Measurements from ENCODE around the gene ATP2C1. TPM values are rescaled to one million over a fixed set of nuclear protein-coding genes. Genes with fewer than 3 reads are reported as not detected.

ATP2C1 gene
- total and polyA plus RNA-seq, 2 of the 4 experiments (the other 2 are of a cell fraction): 41.4 to 50.2 TPM

DNA sequence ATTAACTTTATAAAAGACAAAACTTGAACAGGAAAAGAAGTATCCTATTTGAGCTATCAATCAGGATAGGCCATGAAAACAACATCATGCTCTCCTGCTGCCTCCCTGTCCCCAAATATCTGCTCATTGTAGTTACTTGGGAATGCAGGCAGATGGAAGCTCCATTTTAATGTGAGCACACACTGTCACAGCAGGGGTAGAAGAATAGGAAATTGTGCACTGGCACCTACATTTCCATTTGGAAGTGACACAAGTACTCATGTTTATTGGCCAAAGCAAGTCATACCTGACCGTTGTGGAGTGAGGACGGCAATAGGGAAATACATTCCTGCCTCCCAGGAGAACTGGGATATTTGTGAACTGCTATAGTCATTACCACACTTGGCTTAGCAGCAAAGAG, 80.3 kb downstream of the ATP2C1 start:
- no peak overlapping the region for H3K9ac ChIP-seq (ENCODE audit: low read depth, low read length)
- peaks cover under 1% of the 10 kb centered on the region; the same call in 1 of the 2 replicates for H3K4me1 ChIP-seq (ENCODE audit: control insufficient read depth, insufficient read depth, low read length)
- no peak overlapping the region for H2BK120ac ChIP-seq (ENCODE audit: low read depth, low read length)
- H3K36me3 ChIP-seq (ENCODE audit: control insufficient read depth, insufficient read depth, low read length): peaks cover 21% of the 10 kb centered on the region
- no peak for ATAC-seq (ENCODE audit: low read depth)
- no peak overlapping the region for H4K8ac ChIP-seq (ENCODE audit: low read depth in 2 of 2, low read length in 2 of 2)
- H3K56ac ChIP-seq (ENCODE audit: extremely low read depth, insufficient read depth, low read length): no peak overlapping the region
- H3K9me3 ChIP-seq (ENCODE audit: control insufficient read depth, insufficient read depth, low read length): no peaks in the 10 kb centered on the region
- no TSS peak for BruUV-seq (replicated peaks)
- H3K14ac ChIP-seq (replicated peaks; ENCODE audit: low read depth, low read length): no peak overlapping the region
- dilution Hi-C loops (cut with HindIII; ENCODE audit: low sequenced_read_pairs, unreplicated experiment): no loop called here
- POLR2A ChIA-PET (ENCODE audit: unreplicated experiment): no interaction called here
- H3K27me3 ChIP-seq (ENCODE audit: control insufficient read depth, insufficient read depth, low read length): no peaks in the 10 kb centered on the region
- H3K23ac ChIP-seq (ENCODE audit: low read depth, low read length): no peak overlapping the region
- no peak overlapping the region for H2AK5ac ChIP-seq (ENCODE audit: low read depth, low read length)
- H2BK5ac ChIP-seq (ENCODE audit: low read depth, low read length, poor library complexity, severe bottlenecking): no peak overlapping the region
- no CpG with 5 or more reads among the region's 2 CpGs for WGBS, 2 experiments (ENCODE audit: extremely low coverage in 2 of 2, insufficient read length in 1 of 2)
- no peak overlapping the region for H2AK9ac ChIP-seq (replicated peaks; ENCODE audit: low read depth, low read length, poor library complexity)
- H4K20me1 ChIP-seq (ENCODE audit: insufficient read depth, low read length): no peaks in the 10 kb centered on the region
- DNase-seq: no peak
- no peak overlapping the region for H4K5ac ChIP-seq (ENCODE audit: low read depth, low read length)
- in situ Hi-C loops (cut with MboI; ENCODE audit: low sequenced_read_pairs): loop anchor here (25.0 kb wide), 1 partner anchor 1463 kb away; no protein-coding TSS in a partner anchor
- no peak overlapping the region for H3K4me2 ChIP-seq (ENCODE audit: low read depth, low read length)
- H2BK15ac ChIP-seq (ENCODE audit: low read depth, low read length): no peak overlapping the region
- no peak overlapping the region for H2AFZ ChIP-seq (replicated peaks; ENCODE audit: low read length, poor library complexity)
- peaks cover 3 to 7% of the 10 kb centered on the region in 2 experiments; a peak in 3 of 4 replicates for H3K79me1 ChIP-seq (ENCODE audit: low read depth in 1 of 2, low read length in 2 of 2)
- no peak overlapping the region for H3K18ac ChIP-seq (ENCODE audit: low read depth, low read length)
- no peak overlapping the region for H2BK20ac ChIP-seq (ENCODE audit: low read depth, low read length)
- no peak overlapping the region for H3K4ac ChIP-seq (ENCODE audit: low read depth, low read length)
- CTCF ChIA-PET: interaction anchor here (1.2 kb wide), 1 partner anchor 8 kb away, joined by 3 read pairs; no protein-coding TSS in a partner anchor
- no peak for TF ChIP-seq CEBPB (IDR thresholded peaks at IDR 0.05; ENCODE audit: low read depth, low read length)
- TF ChIP-seq RFX5 (IDR thresholded peaks at IDR 0.05; ENCODE audit: low read depth, low read length): no peak
- TF ChIP-seq SMC3 (IDR thresholded peaks at IDR 0.05; ENCODE audit: low read depth, low read length): no peak
- TF ChIP-seq MAZ (IDR thresholded peaks at IDR 0.05; ENCODE audit: borderline replicate concordance, low read depth, low read length): no peak
- TF ChIP-seq POLR2A (IDR thresholded peaks at IDR 0.05; ENCODE audit: low read depth, low read length): no peak
- no peak for TF ChIP-seq BHLHE40 (IDR thresholded peaks at IDR 0.05; ENCODE audit: low read depth, low read length)
- TF ChIP-seq CHD1 (IDR thresholded peaks at IDR 0.05; ENCODE audit: low read depth, low read length): no peak
- TF ChIP-seq, protein P1, sequence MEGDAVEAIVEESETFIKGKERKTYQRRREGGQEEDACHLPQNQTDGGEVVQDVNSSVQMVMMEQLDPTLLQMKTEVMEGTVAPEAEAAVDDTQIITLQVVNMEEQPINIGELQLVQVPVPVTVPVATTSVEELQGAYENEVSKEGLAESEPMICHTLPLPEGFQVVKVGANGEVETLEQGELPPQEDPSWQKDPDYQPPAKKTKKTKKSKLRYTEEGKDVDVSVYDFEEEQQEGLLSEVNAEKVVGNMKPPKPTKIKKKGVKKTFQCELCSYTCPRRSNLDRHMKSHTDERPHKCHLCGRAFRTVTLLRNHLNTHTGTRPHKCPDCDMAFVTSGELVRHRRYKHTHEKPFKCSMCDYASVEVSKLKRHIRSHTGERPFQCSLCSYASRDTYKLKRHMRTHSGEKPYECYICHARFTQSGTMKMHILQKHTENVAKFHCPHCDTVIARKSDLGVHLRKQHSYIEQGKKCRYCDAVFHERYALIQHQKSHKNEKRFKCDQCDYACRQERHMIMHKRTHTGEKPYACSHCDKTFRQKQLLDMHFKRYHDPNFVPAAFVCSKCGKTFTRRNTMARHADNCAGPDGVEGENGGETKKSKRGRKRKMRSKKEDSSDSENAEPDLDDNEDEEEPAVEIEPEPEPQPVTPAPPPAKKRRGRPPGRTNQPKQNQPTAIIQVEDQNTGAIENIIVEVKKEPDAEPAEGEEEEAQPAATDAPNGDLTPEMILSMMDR (conservative IDR thresholded peaks at IDR 0.05; ENCODE audit: low read depth, low read length): no peak
- TF ChIP-seq MAFK (IDR thresholded peaks at IDR 0.05; ENCODE audit: low read depth, low read length): no peak
- no peak for TF ChIP-seq MXI1 (IDR thresholded peaks at IDR 0.05; ENCODE audit: borderline replicate concordance, low read depth, low read length)
- TF ChIP-seq RAD21 (IDR thresholded peaks at IDR 0.05; ENCODE audit: low read length): no peak
- no peak for TF ChIP-seq RCOR1 (IDR thresholded peaks at IDR 0.05; ENCODE audit: insufficient replicate concordance, low read length)
- H4K91ac ChIP-seq (ENCODE audit: insufficient read depth, low read depth, low read length): no peak overlapping the region
- H3K27ac ChIP-seq (ENCODE audit: insufficient read depth, low read length): no peak overlapping the region
- intact Hi-C loops (cut with micrococcal nuclease): no loop called here
- H3K4me3 ChIP-seq (ENCODE audit: insufficient read depth, low read depth, low read length): no peak overlapping the region
- peaks cover 6% of the 10 kb centered on the region; the same call in 1 of the 2 replicates for H3K9me1 ChIP-seq (ENCODE audit: insufficient read depth, low read length)

All from IMR-90 (cell line).